GM11168 (cell line): Measurements from ENCODE around the gene VDR.

ENCODE experiments used
- in situ Hi-C: fragments of 300-500 bp; cut with MboI; formaldehyde crosslinking; loops from one replicate; pipeline ENCODE4 v1.12.0; 2022; ENCODE audit warnings: low sequenced_read_pairs; ENCODE audit not compliant: unreplicated experiment

Gene VDR

DNA sequence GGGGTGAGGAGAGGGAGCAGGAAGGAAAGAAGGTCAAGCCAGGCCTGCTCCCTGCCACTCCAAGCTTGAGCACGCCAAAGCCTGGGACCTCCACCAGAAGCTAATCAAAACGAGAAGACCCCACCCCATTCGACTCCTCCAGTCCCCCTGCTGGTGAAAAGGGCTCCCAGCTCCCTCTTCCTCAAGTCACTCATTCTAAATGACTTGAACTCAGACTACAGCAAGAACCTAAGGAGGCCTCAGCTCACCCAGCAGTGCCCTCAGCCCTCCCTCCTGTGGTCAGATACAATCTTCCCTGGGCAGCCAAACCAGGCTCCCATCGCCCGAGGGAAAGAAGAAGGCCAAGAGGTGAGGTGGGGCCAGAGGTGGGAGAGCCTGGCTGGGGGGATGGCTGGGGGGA is 102.5 kb downstream of the VDR start:
- in situ Hi-C loops = no loop called here

DNA sequence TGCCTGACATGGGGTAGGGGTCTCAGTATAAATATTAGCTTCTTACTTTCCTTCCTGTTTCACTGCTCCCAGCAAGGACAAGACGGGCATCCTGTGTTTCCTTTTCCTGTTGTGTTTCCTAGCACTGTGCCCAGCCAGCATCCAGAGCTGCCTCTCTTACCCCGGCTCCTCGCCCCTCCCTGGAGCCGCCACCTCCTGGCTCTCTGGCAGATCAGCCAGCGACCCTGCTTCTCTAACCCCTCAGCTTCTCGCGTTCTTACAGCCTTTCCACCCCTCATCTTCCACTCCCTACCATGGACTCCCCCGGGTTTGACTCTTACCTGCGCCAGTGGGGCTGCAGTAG is 102.9 kb downstream of the VDR start:
- in situ Hi-C loops = no loop called here

DNA sequence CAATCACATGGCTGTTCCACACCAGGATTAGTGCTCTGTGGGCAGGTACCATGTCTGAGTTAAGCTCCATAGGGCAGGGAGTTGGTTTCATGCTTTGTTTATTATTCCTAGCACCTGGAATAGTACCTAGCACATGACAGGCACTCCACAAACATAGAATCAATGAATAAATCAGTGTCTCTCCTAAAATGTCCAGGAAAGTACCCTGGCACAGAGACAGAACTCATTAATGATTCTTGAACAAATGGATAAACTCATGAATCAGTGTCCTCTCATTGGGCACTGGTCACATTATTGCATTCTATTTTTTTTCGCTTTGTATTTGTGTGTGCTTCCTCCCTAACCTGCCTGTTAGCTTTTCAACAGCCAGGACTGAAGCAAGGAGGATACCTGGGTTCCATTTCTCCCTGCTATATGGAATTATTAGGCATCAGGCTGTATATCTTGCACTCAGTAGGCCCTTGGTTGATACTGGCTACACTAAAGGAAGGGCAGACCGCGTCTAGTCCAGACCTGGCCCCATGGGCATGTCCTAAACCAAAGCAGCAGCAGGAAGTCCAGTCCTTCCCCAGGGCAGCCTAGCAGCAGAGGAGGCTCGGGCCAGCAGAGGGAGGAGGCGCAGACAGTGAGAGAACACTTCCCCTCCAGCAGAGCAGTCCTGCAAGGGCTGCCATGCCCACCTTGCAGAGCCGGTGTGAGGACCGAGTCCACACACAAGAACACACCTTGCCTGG is 103.5 kb downstream of the VDR start:
- in situ Hi-C loops = no loop called here

DNA sequence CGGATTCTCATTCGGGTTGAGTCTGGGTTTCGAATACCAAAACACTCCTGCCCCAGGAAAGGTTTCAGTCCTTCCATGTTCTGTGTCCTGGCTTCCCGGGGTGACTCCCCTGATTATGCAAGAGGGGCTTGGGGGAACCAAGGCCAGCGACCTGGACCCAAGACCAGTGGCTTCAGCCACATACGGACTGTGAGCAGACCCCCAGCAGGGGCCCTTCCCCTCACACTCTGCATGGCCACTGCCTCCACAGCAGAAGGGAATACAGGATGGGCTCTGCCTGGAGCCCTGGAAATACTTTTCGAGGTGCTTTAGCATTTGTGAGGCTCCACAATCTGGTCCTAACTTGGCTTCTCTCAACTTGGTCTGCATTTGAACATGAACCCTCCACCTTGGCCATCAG is 104.2 kb downstream of the VDR start:
- in situ Hi-C loops = no loop called here

DNA sequence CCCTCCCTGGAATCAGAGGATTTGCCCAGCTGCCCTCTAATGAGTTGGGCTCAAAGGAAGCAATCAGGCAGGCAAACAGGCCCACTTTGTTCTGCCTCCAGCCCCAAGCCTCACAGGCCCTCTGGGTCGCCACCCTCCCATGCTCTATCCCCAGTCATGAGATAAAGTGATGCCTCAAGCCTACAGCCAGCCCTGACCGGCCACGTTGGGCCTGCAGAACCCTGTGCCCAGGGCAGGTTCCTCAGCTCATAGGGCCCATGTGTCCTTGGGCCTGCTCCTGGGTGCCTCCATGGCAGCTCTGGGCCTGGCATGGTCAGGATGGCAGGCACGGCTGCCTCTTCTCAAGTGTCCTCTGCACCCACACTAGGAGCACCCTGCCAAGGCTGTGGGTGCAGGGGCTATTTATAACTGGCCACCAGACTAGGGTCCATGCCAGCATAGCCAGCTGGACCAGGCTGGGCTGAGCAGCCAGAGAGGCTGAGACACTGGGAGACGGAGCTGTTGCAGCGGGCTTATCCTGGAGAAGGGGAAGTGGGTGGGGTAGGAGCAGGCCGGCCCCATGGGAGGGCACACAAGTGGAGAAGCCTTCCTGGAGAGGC is 105.3 kb downstream of the VDR start:
- in situ Hi-C loops = no loop called here

DNA sequence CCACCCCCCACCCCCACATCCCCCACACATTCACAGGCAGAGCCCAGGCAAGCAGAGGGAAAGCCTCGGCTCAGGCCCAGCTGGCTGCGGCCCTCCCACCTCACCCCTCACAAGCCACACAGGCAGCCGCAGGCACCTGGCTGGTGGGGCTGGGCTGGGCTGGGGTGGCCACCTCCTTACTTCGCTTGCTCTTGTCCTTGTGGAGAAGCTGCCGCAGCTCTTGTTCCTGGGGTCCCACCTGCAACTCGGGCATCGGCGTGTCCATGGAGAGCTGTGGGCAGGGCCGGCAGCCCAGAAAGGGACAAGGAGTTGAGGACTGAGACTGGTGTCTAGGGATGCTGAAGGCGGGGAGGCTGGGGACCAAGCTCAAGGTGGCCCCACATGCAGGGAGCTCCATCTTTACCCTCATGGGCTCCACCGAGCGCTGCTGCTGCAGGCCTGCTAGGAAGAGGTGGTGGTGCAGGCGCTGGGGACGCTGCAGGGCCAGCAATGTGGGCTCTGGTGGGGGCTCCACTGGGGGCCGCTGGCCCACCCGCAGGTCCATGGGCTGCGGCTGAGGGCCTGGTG is 106.3 kb downstream of the VDR start:
- in situ Hi-C loops = no loop called here

DNA sequence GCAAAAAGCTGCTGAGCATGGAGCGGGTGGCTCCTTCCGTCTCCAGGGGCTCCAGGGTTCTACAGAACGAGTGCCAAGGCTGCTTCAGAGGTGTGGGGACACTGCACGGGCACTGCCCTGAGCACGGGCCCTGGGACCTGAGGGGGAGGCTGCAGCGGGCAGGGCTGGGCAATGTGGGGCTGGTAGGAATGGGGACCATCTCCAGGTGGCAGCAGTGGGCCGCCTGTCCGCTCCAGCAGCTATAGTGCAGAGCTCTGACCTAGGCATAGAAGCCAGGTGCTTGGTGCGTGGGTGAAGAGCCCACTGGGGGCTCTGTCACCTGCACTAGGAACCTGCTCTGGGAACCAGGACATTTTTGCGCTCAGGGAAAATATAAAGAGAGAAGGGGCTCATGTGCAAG is 107.4 kb downstream of the VDR start:
- in situ Hi-C loops = no loop called here

DNA sequence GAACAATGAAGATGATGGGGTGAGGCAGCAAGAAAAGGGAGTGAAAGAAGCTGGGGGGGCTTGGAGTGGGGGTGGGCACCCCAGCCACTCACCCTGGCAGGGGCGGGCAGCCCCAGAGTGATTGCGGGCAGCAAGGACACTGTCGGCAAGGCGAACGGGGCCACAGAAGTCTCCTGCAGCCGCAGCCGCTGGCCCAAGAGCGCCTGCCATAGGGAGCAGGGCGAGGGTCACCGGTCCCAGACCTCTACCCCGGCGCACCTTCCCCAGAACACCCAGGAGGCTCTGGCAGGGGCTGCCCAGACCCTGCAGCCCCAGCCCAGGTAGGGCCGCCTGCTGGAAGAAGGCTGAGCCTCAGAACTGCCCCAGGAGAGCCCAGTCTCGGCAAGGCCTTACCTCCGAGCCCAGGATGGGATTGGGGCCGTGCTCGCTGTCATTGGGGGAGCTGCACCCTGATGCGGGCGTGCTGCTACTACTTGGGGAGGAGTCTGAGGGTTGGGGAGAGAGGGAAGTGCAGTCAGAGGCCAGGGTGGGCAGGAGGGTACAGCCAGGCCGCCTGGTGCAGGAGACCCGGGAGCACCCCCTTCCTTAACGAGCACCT is 108.9 kb downstream of the VDR start:
- in situ Hi-C loops = no loop called here

DNA sequence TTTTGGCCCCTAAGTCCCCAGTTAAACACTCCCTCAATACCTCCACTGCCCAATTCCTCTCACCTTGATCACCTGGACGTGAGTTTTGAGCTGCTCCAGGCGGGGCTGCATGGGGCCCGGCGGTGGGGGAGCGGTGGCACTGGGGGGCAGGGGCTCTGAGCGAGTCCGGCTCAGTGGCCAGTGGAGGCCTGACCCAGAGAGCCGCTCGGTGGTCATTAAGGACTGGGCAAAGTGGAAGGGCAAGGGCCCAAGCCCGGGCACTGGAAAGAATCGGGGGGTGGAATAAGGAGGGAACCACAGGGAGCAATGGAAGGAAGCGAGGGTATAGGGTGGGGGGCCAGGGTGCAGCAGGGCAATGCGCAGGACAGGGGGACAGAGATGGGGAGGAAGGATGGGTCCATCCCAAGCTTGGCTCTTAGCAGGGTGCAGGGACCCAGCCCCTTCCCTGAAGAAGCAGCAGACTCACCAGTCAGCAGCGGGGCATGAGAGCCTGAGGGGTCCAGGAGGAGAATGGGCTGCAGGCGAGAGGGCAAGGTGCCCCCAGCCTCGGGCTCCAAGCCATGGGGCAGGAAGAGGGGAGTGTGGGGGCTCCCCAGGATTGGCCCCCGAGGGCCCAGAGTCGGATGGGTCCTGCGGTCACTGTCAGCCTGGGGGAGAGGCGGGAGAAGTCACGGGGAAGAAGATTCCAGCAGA is 109.5 kb downstream of the VDR start:
- in situ Hi-C loops = no loop called here

DNA sequence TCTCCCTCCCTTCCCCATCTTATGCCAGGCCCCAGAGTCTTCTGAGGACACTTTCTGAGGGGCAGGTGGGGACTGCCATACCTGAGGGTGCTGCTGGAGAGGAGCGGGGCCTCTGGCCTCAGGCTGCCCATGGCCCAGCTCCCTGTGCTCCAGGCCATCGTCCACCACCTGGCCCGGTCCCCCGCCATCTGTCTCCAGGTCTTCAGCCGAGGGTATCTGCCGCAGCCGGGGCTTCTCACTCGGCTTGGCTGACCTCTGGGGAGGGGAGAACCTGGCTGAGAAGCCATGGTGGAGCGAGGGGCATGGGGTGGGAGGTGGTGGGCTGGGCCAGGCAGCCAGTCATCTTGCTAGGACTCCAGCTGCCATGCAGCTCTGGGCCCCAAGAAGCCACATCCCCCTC is 110.1 kb downstream of the VDR start:
- in situ Hi-C loops = no loop called here

DNA sequence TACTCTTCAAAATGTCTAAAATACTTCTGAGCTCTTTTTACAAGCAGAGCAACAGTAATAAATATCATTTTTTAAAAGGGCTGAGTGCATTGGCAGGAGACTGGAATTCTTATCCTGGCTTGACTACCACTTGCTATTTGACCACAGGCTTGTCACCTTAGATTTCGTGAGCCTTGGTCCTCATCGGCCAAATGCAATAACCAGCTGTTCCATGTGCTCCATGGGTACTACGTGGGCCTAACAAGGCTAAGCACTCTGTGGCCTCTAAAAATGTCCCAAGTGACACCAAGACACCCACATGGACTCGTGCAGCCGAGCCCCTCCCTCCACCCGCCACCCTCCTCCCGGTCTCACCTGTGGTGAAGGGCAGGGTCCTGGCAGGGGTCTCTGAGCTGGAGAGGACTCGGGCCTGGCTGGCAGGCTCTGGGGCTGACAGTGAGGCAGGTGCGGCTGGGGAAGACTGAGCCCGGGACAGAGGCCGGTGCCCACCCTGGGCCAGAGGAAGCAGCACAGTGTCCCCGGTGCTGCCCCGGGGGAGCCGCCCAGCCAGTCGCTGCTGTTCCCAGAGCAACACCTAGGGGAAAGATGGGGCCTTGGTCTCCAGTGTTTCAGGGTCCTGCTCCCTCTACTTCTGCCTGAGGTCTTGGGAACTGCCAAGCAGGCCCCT is 111.6 kb downstream of the VDR start:
- in situ Hi-C loops = no loop called here

DNA sequence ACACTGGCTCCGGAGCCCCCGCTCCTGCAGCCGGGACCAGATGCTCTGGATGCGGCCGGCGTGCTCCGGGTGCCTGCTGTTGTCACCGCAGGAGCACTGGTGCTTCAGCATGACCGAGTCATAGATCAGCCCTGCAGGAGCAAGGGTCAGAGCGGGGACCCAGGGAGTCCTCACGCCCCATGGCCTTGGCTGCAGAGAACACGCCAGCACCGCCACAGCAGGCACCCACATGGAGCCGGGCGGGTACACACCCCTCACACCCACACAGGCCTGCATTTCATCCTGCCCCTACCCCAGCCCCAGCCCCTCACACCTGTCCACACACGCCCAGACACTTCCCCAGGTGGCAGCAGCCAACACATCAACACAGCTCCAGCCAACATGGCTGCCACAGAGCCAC is 112.9 kb downstream of the VDR start:
- in situ Hi-C loops = no loop called here
